HEK293T (cell line): ENCODE results near the gene TSC1.
"Not testable (repeated sequence)": the region's sequence is repeated elsewhere in the genome, so short reads cannot be mapped to it uniquely, and the experiment has no call there.

Experiments used
- FOXM1 ChIP-seq: fragments of 450-650 bp; IDR thresholded peaks from 2 replicates; pipeline ENCODE4 v1.6.1; 2017; ENCODE audit warnings: mild to moderate bottlenecking, borderline replicate concordance
- L3MBTL2 ChIP-seq: fragments of 450-650 bp; conservative IDR thresholded peaks from 2 replicates; pipeline ENCODE4 v1.6.1; 2016; ENCODE audit warnings: mild to moderate bottlenecking
- SP1 ChIP-seq: fragments of 450-650 bp; IDR thresholded peaks from 2 replicates; pipeline ENCODE4 v1.6.1; 2017

GRCh38 chr9:132989998-132990557 is 45.7 kb upstream of the TSC1 start:
- TF ChIP-seq L3MBTL2, FOXM1, SP1: not testable (repeated sequence)
